C4-2B (cell line): ENCODE data around the gene MAP9.

Experiments used
- ZFX ChIP-seq: fragments of 450-650 bp; IDR thresholded peaks from 2 replicates; pipeline ENCODE4 v1.6.1; 2017
- TF ChIP-seq, protein P1 (sequence below): fragments of 450-650 bp; conservative IDR thresholded peaks from 2 replicates; pipeline ENCODE4 v1.5.1; 2017; ENCODE audit warnings: mild to moderate bottlenecking

DNA sequence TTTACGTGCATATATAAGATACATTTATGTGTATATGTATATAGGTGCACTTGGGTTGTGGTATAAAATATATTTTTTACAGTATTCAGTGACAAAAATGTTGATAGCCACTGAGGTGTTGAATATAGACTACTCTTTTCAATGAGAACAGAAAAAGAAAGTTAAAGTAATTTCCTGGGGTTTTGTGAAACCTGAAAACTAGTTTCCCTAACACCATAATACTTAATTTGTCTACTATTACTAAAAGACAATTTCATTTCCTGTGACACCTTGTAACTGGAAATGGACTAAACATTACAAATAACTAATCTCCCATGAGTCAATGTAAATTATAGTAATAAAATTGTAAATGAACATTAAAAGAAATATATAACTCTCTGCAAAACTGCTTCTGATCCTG, 32.0 kb upstream of the MAP9 start:
- TF ChIP-seq, protein P1, sequence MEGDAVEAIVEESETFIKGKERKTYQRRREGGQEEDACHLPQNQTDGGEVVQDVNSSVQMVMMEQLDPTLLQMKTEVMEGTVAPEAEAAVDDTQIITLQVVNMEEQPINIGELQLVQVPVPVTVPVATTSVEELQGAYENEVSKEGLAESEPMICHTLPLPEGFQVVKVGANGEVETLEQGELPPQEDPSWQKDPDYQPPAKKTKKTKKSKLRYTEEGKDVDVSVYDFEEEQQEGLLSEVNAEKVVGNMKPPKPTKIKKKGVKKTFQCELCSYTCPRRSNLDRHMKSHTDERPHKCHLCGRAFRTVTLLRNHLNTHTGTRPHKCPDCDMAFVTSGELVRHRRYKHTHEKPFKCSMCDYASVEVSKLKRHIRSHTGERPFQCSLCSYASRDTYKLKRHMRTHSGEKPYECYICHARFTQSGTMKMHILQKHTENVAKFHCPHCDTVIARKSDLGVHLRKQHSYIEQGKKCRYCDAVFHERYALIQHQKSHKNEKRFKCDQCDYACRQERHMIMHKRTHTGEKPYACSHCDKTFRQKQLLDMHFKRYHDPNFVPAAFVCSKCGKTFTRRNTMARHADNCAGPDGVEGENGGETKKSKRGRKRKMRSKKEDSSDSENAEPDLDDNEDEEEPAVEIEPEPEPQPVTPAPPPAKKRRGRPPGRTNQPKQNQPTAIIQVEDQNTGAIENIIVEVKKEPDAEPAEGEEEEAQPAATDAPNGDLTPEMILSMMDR: no peak
- no peak for TF ChIP-seq ZFX
